Heart left ventricle (tissue), 13 donors: ENCODE measurements around the gene TBC1D22B.

Source experiments
- CTCF ChIP-seq, 12 donors: fragments of 200-600 bp; sonication (generic) in 4 of 12; IDR thresholded peaks; one replicate each; pipeline versions ENCODE4 v1.5.0 to v1.8.0; 2018 to 2022; ENCODE audit warnings: antibody characterized with exemption in 12 of 12, mild to moderate bottlenecking in 5 of 12
- POLR2A ChIP-seq, 2 donors: fragments of 450-650 bp; IDR thresholded peaks; one replicate each; pipeline ENCODE4 v1.6.1; 2017; ENCODE audit warnings: antibody characterized with exemption in 2 of 2, mild to moderate bottlenecking in 2 of 2, moderate library complexity in 2 of 2
- donor health status: ischemic (EF 13 %, LVEDD 7.1; RV severe dilation, severe dysfunction).
- donor health status: DM: no; HTN: yes; CAD: no.
- donor health status: DM: no; HTN: no; CAD: no.
- donor health status: ischemic (EF 25% LVEDD 6.9; RV normal size, moderate dysfunction).
- donor health status: ischemic (EF 25% LVEDD 5.7; RV mildly dilated, moderate dysfunction).
- donor health status: ischemic (EF 35%, LVEDD 5.7; RV mildly dilated, moderate dysfunction).
- donor health status: nonischemic (EF 11% LVEDD 7.7; RV severe dilation, severe dysfunction).
- donor health status: DM: yes; HTN: yes; CAD: no.
- donor health status: PGD.
- donor health status: ischemic (EF 29% LVEDD 5.4; RV normal size, mild dysfunction).
- donor health status: nonischemic (EF 23%, LVEDD 6.1; RV moderate dilation, normal function).

- TF ChIP-seq CTCF (IDR thresholded peaks at IDR 0.05) (no peak), POLR2A (IDR thresholded peaks at IDR 0.05) (no peak)
These were observed 35.9 kb upstream of the TBC1D22B start for GRCh38 chr6:37221585-37222124.
